ENCODE data around the gene L1CAM. TPM values are rescaled to one million over a fixed set of nuclear protein-coding genes. Genes with fewer than 3 reads are reported as not detected.

The L1CAM gene
- total and polyA plus RNA-seq, 2 experiments from 2014 or later = 0.86 to 1.5 TPM

- no peak overlapping the region for H3K27ac ChIP-seq
- H3K4me3 ChIP-seq = no peak overlapping the region
- no peak for TF ChIP-seq CTCF (IDR thresholded peaks at IDR 0.05; ENCODE audit: low read depth, low read length)
- H3K36me3 ChIP-seq = no peaks in the 10 kb centered on the region
- no peaks in the 10 kb centered on the region for H3K4me1 ChIP-seq (ENCODE audit: low read depth)
- no peaks in the 10 kb centered on the region for H3K27me3 ChIP-seq
- H3K9me3 ChIP-seq (ENCODE audit: low read depth) = no peaks in the 10 kb centered on the region
- no peak for DNase-seq (ENCODE audit: low read depth in 1 of 2, low spot score in 1 of 2)
These were observed 21.9 kb downstream of the L1CAM start for GRCh38 chrX:153864101-153864500.

- no peaks in the 10 kb centered on the region for H3K9me3 ChIP-seq (ENCODE audit: low read depth)
- H3K27ac ChIP-seq = no peak overlapping the region
- no peaks in the 10 kb centered on the region for H3K36me3 ChIP-seq
- H3K27me3 ChIP-seq = no peaks in the 10 kb centered on the region
- H3K4me3 ChIP-seq = no peak overlapping the region
- no peaks in the 10 kb centered on the region for H3K4me1 ChIP-seq (ENCODE audit: low read depth)
- no peak for TF ChIP-seq CTCF (IDR thresholded peaks at IDR 0.05; ENCODE audit: low read depth, low read length)
- no peak for DNase-seq (ENCODE audit: low read depth in 1 of 2, low spot score in 1 of 2)
These were observed 22.6 kb downstream of the L1CAM start for GRCh38 chrX:153863251-153863991.

GRCh38 chrX:153862369-153863250 lies 23.4 kb downstream of the L1CAM start:
- no peak overlapping the region for H3K4me3 ChIP-seq
- TF ChIP-seq CTCF (IDR thresholded peaks at IDR 0.05; ENCODE audit: low read depth, low read length) = no peak
- no peaks in the 10 kb centered on the region for H3K9me3 ChIP-seq (ENCODE audit: low read depth)
- H3K4me1 ChIP-seq (ENCODE audit: low read depth) = no peaks in the 10 kb centered on the region
- H3K27ac ChIP-seq = no peak overlapping the region
- no peaks in the 10 kb centered on the region for H3K27me3 ChIP-seq
- H3K36me3 ChIP-seq = no peaks in the 10 kb centered on the region
- peak in 1 of 2 donors; percentile 28 for DNase-seq (ENCODE audit: low read depth in 1 of 2, low spot score in 1 of 2)

- H3K36me3 ChIP-seq = no peaks in the 10 kb centered on the region
- no peak for DNase-seq (ENCODE audit: low read depth in 1 of 2, low spot score in 1 of 2)
- no peak overlapping the region for H3K27ac ChIP-seq
- no peak overlapping the region for H3K4me3 ChIP-seq
- TF ChIP-seq CTCF (IDR thresholded peaks at IDR 0.05; ENCODE audit: low read depth, low read length) = no peak
- H3K4me1 ChIP-seq (ENCODE audit: low read depth) = no peaks in the 10 kb centered on the region
- H3K27me3 ChIP-seq = no peaks in the 10 kb centered on the region
- no peaks in the 10 kb centered on the region for H3K9me3 ChIP-seq (ENCODE audit: low read depth)
These were observed 24.2 kb downstream of the L1CAM start for GRCh38 chrX:153861733-153862310.

- no peak overlapping the region for H3K27ac ChIP-seq
- H3K9me3 ChIP-seq (ENCODE audit: low read depth) = no peaks in the 10 kb centered on the region
- no peak for TF ChIP-seq CTCF (IDR thresholded peaks at IDR 0.05; ENCODE audit: low read depth, low read length)
- no peak overlapping the region for H3K4me3 ChIP-seq
- no peak for DNase-seq (ENCODE audit: low read depth in 1 of 2, low spot score in 1 of 2)
- H3K27me3 ChIP-seq = no peaks in the 10 kb centered on the region
- H3K36me3 ChIP-seq = no peaks in the 10 kb centered on the region
- no peaks in the 10 kb centered on the region for H3K4me1 ChIP-seq (ENCODE audit: low read depth)
These were observed 24.8 kb downstream of the L1CAM start for GRCh38 chrX:153861151-153861550.
